Spleen (tissue), 7 donors: ENCODE measurements around the gene EBNA1BP2.
"Not testable (repeated sequence)": the region's sequence is repeated elsewhere in the genome, so short reads cannot be mapped to it uniquely, and the experiment has no call there.

ENCODE experiments used
- POLR2A ChIP-seq, 3 donors: fragments of 450-650 bp; IDR thresholded peaks; one replicate each; pipeline ENCODE4 v1.5.1; 2017; ENCODE audit warnings: antibody characterized with exemption in 3 of 3, mild to moderate bottlenecking in 1 of 3
- POLR2AphosphoS5 ChIP-seq, 3 donors: sonication (generic); formaldehyde crosslinking; IDR thresholded peaks; one replicate each; pipeline ENCODE4 v1.5.1; 2017; ENCODE audit warnings: antibody characterized with exemption in 3 of 3
- TF ChIP-seq, protein P1 (sequence below), 11 experiments: fragments of 200-600 bp in 7 of 11; fragments of 450-650 bp in 4 of 11; sonication (generic) in 4 of 11; IDR thresholded peaks in 8 of 11; conservative IDR thresholded peaks in 3 of 11; 1 replicate in 7 of 11; 2 replicates in 4 of 11; pipeline versions ENCODE4 v1.4.0 to v1.8.0; 2016 to 2021; ENCODE audit warnings: antibody characterized with exemption in 11 of 11, inconsistent platforms in 4 of 11, mild to moderate bottlenecking in 1 of 11
- donor health status: DM: no; HTN: no; CAD: no; lungs with moderate emphysema.
- donor health status: DM: no; HTN: no; CAD: no.
- donor health status: DM: no; HTN: no; CAD: no.

GRCh38 chr1:43119928-43120586 lies 52.0 kb downstream of the EBNA1BP2 start:
- TF ChIP-seq, protein P1, sequence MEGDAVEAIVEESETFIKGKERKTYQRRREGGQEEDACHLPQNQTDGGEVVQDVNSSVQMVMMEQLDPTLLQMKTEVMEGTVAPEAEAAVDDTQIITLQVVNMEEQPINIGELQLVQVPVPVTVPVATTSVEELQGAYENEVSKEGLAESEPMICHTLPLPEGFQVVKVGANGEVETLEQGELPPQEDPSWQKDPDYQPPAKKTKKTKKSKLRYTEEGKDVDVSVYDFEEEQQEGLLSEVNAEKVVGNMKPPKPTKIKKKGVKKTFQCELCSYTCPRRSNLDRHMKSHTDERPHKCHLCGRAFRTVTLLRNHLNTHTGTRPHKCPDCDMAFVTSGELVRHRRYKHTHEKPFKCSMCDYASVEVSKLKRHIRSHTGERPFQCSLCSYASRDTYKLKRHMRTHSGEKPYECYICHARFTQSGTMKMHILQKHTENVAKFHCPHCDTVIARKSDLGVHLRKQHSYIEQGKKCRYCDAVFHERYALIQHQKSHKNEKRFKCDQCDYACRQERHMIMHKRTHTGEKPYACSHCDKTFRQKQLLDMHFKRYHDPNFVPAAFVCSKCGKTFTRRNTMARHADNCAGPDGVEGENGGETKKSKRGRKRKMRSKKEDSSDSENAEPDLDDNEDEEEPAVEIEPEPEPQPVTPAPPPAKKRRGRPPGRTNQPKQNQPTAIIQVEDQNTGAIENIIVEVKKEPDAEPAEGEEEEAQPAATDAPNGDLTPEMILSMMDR (IDR thresholded peaks at IDR 0.05 in 8 of 11, conservative IDR thresholded peaks at IDR 0.05 in 3 of 11) = not testable (repeated sequence)
- not testable (repeated sequence) for TF ChIP-seq POLR2AphosphoS5, POLR2A (IDR thresholded peaks at IDR 0.05)
